GM19438 (cell line): ENCODE measurements around the gene SCAI.
"Not testable (repeated sequence)": the region's sequence is repeated elsewhere in the genome, so short reads cannot be mapped to it uniquely, and the experiment has no call there.

Experiments
- ATAC-seq: cut with Tn5 transposase; IDR thresholded peaks from one replicate; pipeline ENCODE4 v1.9.1; 2021; ENCODE audit warnings: low read depth; ENCODE audit not compliant: unreplicated experiment

The SCAI gene

DNA sequence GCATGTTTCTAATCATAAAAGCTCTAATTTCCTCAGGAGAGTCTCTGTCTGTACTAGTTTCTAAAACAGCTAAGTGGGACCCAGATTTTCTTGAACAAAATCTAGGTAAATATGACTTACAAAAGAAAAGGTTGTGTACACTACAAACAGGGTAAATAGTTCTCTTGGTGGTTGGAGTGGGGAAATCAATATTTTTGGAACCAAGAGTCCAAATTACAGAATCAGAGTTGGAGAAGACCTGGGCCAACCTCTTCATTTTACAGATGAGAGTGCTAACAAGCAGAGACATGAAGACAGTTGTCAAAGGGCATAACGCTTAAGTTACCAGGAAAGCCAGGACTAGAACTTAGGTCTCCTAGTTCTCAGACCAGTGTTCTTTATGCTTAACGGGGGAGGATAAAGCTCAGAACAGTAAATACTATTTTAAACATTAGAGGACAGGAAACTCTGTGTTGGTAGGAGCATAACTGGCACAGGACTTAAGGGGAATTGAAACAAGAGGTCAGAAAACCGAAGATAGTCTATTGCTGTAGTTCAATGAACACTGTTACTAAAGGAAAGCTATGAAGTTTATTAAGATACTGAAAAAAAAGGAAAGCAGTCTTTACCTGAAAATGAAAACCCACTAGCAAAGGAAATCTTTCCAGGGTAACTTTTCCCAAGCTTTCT, 193.1 kb downstream of the SCAI start:
- no peak for ATAC-seq

DNA sequence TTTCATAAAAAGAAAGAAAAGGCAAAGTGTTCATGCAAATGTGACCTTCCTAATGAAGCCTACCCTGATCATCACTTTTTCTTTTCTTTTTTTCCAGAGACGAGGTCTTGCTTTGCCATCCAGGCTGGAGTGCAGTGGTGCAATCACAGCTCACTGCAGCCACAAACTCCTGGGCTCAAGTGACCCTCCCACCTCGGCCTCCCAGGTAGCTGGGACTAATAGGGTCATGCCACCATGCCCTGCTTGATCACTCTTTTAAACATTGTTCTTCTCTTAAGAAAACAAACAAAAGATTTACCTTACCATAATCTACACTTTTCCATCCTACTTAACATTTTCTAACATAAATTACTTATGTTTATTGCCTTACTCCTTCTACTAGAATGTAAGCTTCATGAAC, 193.9 kb downstream of the SCAI start:
- no peak for ATAC-seq

DNA sequence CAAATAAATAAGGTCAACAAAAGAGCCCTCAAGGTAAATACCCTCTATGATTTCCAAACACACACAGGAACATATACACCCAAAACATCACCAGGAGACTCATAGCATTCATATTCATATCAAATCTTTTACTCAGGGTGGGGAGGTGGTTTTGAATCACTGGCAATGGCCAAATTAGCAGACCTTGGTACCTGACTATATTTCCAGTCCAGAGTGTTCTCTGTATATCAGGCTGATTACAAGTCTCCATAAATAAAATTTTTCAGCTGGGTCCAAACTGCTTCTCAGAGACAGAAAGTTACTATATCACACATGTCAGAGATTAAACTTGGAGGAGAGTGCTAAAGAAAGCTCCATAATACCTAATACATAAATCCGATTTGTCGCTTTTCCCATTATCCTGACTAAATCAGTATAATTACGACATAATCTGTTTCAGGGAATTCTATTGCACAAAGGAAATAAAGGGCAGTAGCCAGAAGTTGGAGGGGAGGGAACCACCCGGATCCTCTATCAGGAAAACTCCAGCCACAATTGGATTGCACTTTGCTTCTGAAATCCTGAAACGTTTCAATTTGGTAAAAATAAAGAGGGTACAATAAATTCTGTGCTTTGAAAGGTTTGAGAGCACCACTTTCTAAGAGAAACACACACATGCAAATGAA, 195.5 kb downstream of the SCAI start:
- no peak for ATAC-seq

DNA sequence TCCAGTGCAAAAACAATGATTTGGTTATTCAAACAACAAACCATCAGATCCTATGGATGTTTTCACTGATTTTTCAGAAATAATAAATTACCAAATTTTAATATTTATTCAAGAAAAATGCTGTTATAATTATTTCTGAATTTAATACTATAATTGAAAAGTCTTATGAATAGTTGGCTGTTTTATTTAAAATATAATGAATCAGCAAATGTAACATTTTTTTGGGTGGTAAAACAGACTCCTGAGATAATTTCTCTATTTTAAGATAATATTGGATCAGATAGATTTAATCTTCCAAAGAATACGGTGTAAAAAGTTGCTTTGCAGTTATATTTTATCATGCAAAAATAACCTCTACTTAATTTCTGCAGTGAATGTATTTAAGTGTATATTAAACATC, 197.2 kb downstream of the SCAI start:
- no peak for ATAC-seq

DNA sequence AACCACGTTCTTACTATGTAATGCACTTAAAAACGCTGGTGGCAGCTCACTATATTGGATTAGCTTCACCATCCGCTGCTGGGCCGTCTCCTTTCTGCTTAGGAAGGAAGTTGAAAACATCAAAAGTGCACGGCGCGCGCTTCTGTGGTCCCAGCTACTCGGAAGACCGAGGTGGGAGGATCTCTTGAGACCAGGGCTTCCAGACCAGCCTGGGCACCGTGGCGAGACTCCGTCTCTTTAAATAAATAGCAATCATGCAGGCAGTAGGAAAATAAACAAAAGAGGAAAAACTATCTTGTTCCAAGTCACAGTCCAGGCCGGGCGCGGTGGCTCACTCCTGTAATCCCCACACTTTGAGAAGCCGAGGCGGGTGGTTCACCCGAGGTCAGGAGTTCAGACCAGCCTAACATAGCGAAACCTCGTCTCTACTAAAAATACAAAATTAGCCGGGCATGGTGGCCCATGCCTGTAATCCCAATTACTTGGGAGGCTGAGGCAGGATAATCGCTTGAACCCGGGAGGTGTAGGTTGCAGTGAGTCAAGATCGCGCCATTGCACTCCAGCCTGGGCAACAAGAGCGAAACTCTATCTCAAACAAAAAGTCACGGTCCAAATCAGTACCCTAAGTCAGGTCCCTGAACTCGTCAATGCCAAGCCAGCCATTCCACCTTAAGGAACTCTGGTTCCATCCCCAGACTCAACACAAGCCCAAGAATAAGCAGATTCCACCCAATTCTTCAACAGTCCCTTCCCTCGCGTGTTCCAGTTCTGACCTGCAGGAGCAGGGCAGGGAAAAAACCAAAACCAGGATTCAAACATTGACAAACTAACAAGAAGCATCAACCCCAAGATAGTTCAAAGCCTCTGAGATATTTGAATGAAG, 201.4 kb downstream of the SCAI start:
- ATAC-seq = peak; percentile 33

DNA sequence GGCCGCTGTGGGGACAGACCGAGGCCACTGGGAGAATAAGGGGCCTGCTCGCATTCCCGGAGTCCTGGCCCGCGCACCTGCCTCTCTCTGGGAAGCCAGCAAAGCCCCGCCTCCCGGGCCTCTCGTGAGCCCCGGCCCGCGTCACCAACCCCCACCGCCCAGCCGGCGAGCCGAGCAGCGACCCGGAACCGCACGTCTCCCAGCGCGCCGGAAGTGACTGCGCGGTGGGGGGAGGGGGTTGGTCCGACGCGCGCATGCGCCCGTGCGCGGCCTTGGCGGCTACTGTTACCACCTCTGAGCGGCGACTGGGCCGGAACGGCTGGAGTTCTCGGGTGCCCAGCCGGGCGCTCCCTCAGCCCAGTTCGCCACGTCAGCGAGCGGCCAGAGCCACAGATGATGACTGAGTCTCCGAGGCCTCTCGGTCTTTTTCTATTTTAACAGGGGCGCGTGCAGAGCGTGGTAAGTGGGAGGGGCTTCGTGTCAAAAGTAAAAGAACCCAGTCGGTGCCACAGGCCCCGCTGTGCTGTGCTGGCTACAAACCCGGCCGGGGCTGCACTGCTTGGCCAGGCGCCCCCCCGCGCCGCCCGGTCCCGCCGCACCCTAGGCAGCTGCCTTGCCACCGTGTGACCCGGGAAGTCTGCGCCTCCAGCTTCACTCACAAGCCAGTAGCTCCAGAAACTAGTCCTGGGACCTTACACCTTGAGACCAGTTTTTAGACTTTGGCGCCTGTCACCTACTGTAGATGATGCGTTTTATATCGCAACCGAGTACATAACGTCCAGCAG, 202.2 kb downstream of the SCAI start, which contains the start of gene GOLGA1:
TSS of gene GOLGA1 (minus strand) at position 190 of the 785 bp plus-strand sequence. CDS start 2,372 bp downstream, outside the sequence.
- ATAC-seq = peak; percentile 79

DNA sequence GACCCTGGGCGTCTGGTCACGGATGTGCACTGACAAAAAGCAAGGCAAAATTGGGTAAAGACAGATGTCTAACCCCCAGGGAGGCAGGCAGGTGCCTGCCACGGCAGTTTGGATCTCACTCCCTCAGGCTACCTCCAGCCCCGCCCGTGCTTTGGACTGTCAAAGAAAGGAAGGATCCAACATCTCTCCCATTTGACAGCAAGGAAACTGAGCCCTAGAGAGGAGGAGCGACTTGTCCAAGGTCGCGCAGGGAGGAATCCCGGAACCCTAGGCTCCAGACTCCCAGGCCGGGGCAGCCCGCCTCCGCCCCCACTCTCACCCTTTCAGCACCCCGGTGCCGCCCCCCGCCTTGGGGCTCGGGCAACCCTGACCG, 202.8 kb downstream of the SCAI start:
- ATAC-seq = peak; percentile 24

DNA sequence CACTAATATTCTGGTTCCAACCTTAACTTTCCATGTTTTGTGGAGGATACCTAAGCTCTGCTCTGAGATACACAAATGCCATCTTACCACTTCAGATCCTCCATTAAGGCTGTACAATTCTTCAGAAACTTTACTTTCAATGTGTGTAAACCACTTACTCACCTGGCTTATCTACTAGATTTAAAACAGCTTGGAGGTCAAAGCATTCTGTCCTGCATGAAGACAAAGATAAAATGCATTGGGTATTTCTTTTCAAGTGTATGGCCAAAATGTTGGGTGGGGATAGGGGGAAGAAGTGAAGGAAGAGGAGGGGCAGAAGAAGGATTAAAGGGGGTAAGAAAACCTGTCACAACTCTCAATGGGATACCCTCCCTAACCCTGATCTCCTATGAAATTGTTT, 203.4 kb downstream of the SCAI start:
- no peak for ATAC-seq

DNA sequence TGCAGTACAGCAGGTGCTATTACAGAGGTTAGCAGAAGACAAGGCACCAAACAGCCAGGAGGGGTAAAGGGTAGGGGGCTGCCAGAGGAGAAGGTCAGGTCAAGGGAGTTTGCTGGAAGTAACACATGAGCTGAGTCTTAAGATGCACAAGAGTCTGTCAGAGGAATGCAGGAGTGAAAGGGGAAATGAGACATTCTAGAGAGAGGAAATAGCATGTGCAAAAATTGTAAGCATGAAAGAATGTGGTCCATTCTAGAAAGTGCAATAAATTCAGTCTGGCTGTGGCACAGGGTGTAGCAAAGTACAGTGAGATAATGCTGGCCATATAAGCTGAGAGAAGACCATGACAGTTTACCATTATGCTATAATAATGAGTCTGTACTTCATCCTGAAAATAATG, 209.0 kb downstream of the SCAI start:
- no peak for ATAC-seq

DNA sequence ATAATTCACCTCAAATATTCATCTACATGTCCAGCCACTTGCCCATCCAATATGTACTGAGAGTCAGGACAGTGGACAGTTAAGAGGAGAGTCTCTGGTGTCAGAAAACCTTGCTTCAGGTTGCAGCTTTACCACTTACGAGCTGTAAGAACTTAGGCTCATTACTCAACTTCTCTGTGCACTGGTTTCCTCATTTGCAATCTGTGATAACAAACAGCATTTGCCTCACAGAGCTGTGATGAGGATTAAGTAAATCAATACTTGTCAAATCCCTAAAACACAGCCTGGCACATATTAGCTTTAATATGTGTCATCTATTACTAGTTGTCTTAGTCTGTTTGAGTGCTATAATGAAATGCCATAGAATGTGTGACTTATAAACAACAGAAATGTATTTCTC, 211.0 kb downstream of the SCAI start:
- no peak for ATAC-seq

DNA sequence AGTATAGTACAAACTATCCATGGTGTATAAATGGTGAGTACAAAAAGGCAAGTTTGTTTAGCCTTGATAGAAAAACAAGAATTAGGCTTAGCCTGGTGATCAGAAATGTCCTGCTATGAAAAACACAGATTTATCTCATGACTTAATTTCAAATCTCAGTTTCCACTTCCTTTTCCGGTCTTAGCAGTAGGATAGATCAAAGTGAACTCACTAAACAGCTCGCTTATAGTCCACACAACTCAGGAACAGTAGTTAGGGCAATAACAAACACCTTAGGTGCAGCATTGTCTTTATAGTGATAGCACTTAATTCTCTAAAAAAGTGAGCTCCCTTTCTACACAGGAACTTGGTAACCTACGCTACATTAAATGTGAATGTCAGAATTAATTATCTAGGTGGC, 213.9 kb downstream of the SCAI start:
- no peak for ATAC-seq

DNA sequence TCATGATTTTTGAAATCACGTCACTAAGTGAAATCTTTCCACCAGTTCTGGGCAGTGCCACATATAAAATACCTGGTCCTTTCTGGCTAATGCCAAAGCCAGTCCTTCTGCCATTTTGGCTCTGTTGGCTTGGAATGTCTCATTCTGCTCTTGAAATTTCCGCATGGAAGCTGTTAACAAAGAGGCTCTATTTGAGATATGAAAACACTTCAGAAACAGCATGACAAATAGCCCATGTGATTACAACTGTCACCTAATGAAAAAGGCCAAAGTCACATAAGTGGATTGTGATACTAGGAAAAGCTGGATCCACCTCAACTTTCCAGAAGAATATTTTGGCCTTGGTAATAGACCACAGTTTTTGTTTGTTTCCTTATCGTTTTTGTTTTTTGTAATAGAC, 215.2 kb downstream of the SCAI start:
- no peak for ATAC-seq

DNA sequence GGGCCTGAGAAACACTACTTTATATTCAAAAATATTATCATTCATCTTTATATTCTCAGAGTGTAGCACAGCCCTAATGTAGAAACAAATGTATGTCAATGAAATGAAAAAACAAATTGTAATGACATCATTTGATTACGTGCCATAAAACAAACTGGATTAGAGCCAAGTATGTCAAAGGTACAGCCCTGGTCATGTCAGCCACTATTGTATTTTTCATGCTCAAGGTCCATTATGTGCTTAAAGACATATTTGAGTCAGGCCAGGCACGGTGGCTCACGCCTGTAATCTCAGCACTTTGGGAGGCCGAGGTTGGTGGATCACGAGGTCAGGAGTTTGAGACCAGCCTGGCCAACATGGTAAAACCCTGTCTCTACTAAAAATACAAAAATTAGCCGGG, 222.9 kb downstream of the SCAI start:
- not testable (repeated sequence) for ATAC-seq

DNA sequence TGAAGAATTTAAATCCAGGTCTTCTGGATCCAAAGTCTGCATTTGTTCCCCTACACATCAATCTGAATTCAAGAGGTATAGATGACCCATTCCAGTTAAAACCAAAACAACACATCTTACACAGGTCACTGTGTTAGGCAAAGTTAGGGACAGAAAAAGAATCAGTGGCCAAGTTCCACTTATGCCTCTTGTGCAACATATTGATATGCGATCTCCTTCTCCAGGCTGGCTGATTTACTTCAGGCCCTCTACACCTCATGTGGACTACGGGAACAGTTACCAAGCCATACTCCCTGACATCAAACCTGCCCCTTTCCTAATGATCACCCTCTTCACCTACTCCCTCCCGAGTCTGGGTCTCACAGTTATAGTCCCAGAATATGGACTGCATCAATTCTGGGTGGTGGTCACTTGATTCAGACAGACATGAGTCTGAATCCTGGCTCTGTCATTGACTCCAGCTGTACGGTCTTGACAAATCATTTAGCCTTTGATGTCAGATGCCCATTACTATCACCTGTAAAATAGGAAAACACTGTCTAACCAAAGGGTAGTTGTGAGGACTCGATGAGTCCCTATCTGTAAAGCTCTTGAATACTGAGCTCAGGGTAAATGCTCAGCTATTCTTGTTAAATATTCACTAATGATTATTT, 228.4 kb downstream of the SCAI start:
- ATAC-seq = no peak

DNA sequence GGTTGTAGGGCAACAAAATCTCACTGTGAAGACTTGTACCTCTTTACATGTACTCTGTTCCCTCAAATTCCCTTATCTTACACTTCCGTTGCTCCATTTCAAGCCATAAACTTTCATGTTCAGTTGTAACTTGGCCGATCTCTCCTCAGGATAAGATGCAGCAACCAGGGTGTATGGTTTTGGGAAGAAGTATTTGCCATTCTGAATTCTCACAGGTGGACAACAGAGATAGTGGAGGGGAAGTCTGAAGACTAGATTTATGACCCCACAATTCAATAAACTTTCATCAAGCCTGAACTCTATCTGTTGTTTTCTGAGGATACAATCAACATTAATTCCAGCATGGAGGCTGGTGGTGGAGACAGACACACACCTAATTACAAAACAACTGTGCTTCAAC, 229.9 kb downstream of the SCAI start:
- ATAC-seq = no peak

DNA sequence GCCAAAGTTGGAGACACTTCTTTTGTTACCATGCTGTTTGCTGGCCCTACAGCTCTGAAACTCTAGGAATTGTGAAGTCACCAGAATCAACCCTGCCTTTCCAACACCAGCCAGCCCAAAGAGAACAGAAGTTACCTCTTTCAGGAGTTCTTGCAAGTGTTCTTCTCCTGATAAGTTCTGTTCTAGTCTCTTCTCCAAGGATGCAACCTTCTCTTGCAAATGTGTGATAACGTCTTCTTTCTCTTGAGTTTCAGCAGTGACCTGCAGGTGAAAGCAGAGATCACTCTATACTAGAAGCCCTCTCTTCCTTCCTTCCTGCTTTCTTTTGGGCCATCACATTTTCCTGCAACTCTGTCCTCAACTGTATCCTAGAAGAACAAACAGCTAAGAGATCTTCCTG, 231.6 kb downstream of the SCAI start:
- ATAC-seq = no peak

DNA sequence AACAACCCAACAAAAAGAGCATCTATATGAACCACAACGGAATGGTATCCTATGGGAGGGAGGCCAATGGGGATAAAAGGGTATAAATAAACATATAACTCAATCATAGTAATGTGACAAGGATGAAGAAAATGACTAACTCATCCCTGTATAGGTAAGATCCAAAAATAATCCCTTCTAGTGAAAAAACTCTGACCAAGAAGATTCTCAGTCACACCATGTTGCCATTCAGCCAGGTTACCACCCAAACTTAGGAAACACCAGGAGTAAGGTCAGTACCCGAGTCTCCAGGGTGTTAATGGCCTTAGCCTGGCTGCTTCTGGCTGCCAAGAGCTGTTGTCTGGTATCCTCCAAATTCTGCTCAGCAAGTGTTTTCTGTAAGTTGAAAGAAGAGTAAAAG, 235.2 kb downstream of the SCAI start:
- no peak for ATAC-seq

DNA sequence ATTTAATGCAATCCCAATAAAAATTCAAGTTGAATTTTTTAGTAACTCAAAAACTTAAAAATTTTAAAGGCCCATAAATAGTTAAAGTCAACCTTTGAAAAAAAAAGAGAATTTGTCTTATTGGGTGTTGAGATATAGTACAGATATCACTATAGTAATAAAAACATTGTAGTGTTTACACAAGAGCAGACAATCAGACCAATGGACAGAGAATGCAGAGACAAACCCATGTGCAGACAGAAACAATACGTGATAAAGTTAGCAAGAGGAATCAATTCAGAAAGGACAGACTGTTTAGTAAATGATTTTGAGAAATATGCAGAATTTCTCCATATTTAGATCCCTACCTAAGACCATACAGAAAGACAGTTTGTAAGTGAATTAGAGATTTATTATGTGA, 236.4 kb downstream of the SCAI start:
- no peak for ATAC-seq

DNA sequence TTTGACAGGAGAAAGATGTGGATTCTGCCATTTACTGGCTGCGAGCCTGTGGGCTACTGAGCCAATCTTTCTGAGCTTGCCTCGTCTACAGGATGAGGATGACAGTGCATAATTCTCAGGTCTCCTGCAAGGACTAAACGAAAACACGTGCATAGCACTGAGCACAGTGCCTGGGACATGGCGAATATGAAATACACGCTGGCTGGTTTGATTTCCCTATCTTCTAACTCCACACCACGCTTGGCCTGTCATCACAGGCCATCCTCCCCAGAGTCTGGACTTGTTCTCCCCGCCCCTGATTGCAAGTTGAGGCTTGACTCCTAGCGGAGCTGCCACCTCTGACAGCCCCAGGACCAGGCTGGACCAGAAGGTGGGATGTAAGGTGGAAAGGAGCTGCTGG, 243.5 kb downstream of the SCAI start:
- no peak for ATAC-seq
